Liver (tissue), 9 donors: ENCODE results near the gene MARVELD3. TPM values are rescaled to one million over a fixed set of nuclear protein-coding genes. Genes with fewer than 3 reads are reported as not detected.

Source experiments
- DNase-seq: peaks from one replicate; pipeline ENCODE4 v3.0.0-alpha.2; 2017; ENCODE audit warnings: low spot score
- H3K27ac ChIP-seq, 2 donors: one replicate each; pipeline ENCODE4 v1.7.0; 2013; ENCODE audit warnings: inconsistent platforms in 2 of 2, low read length in 2 of 2, control low read depth in 1 of 2, low read depth in 1 of 2, mild to moderate bottlenecking in 1 of 2
- H3K27me3 ChIP-seq, 4 donors: one replicate each; pipeline versions ENCODE4 v1.6.1 to v1.7.0; 2013; ENCODE audit warnings: low read length in 3 of 4, inconsistent platforms in 1 of 4, mild to moderate bottlenecking in 1 of 4, moderate library complexity in 1 of 4; ENCODE audit not compliant: control insufficient read depth in 4 of 4, insufficient read depth in 4 of 4
- H3K36me3 ChIP-seq, 4 donors: one replicate each; pipeline versions ENCODE4 v1.6.1 to v1.7.0; 2013; ENCODE audit warnings: low read length in 3 of 4, mild to moderate bottlenecking in 3 of 4, low read depth in 1 of 4, moderate library complexity in 1 of 4; ENCODE audit not compliant: control insufficient read depth in 4 of 4, insufficient read depth in 3 of 4
- H3K4me1 ChIP-seq, 4 donors: one replicate each; pipeline versions ENCODE4 v1.6.1 to v1.7.0; 2013; ENCODE audit warnings: low read length in 3 of 4, mild to moderate bottlenecking in 3 of 4, moderate library complexity in 1 of 4; ENCODE audit not compliant: control insufficient read depth in 4 of 4, insufficient read depth in 4 of 4
- H3K4me3 ChIP-seq, 3 donors: one replicate each; pipeline versions ENCODE4 v1.6.1 to v1.7.0; 2013; ENCODE audit warnings: low read length in 3 of 3, control low read depth in 1 of 3, low read depth in 1 of 3, mild to moderate bottlenecking in 1 of 3
- H3K9ac ChIP-seq, 2 donors: one replicate each; pipeline ENCODE4 v1.7.0; 2013; ENCODE audit warnings: low read length in 2 of 2, mild to moderate bottlenecking in 2 of 2, moderate library complexity in 2 of 2, control low read depth in 1 of 2, low read depth in 1 of 2
- H3K9me3 ChIP-seq, 4 donors: one replicate each; pipeline versions ENCODE4 v1.6.1 to v1.7.0; 2013; ENCODE audit warnings: low read length in 3 of 4; ENCODE audit not compliant: control insufficient read depth in 4 of 4
- FOXA2 ChIP-seq: IDR thresholded peaks from 2 replicates; pipeline ENCODE4 v1.6.1; 2016; ENCODE audit warnings: antibody characterized with exemption
- GABPA ChIP-seq, 2 donors: IDR thresholded peaks in 1 of 2; conservative IDR thresholded peaks in 1 of 2; 2 replicates each; pipeline ENCODE4 v1.6.1; 2016; ENCODE audit warnings: antibody characterized with exemption in 2 of 2, mild to moderate bottlenecking in 1 of 2, moderate library complexity in 1 of 2
- HNF4A ChIP-seq, 2 donors: conservative IDR thresholded peaks; 2 replicates each; pipeline ENCODE4 v1.6.1; 2016; ENCODE audit warnings: antibody characterized with exemption in 2 of 2, mild to moderate bottlenecking in 2 of 2
- HNF4G ChIP-seq: IDR thresholded peaks from 2 replicates; pipeline ENCODE4 v1.6.1; 2016; ENCODE audit warnings: antibody characterized with exemption
- JUND ChIP-seq, 2 donors: IDR thresholded peaks; 2 replicates each; pipeline ENCODE4 v1.6.1; 2016; ENCODE audit warnings: antibody characterized with exemption in 2 of 2
- REST ChIP-seq: IDR thresholded peaks from 2 replicates; pipeline ENCODE4 v1.6.1; 2016; ENCODE audit warnings: antibody characterized with exemption, mild to moderate bottlenecking
- RXRA ChIP-seq, 2 donors: IDR thresholded peaks; 2 replicates each; pipeline ENCODE4 v1.6.1; 2017 to 2018; ENCODE audit warnings: antibody characterized with exemption in 2 of 2, mild to moderate bottlenecking in 1 of 2
- SP1 ChIP-seq: IDR thresholded peaks from 2 replicates; pipeline ENCODE4 v1.6.1; 2018; ENCODE audit warnings: antibody characterized with exemption, mild to moderate bottlenecking
- YY1 ChIP-seq: IDR thresholded peaks from 2 replicates; pipeline ENCODE4 v1.6.1; 2016; ENCODE audit warnings: antibody characterized with exemption, mild to moderate bottlenecking
- WGBS: extraction: QIAGEN DNeasy Blood & Tissue Kit; methylation state at CpG from one replicate; pipeline ENCODE4 v1.1.7; 2013; 5-methylcytosine and 5-hydroxymethylcytosine counted together
- polyA plus RNA-seq, 2 donors: library from polyadenylated mRNA; stranded (reverse) in 1 of 2; unstranded in 1 of 2; fragments of 200-250 nt in 1 of 2; fragments of >200 nt in 1 of 2; fragmentation: Nextera tagmentation in 1 of 2; extraction: Ambion mirVana in 1 of 2; gene quantifications; one replicate each; pipeline versions ENCODE4 v1.2.1 to v1.2.3, GENCODE V29; 2013 to 2015
- total RNA-seq, 2 donors: library from RNA; depleted of rRNA; stranded (reverse); fragments of >200 nt; gene quantifications; one replicate each; pipeline ENCODE4 v1.2.3, GENCODE V29; 2014
- TF ChIP-seq, protein P1 (sequence below): IDR thresholded peaks from 2 replicates; pipeline ENCODE4 v1.6.1; 2016; ENCODE audit warnings: antibody characterized with exemption
- TF ChIP-seq, protein P2 (sequence below): IDR thresholded peaks from 2 replicates; pipeline ENCODE4 v1.6.1; 2016; ENCODE audit warnings: antibody characterized with exemption
- donor health status: healthy.
- donor health status: healthy.
- donor health status: healthy.
- donor health status: healthy.
- donor health status: healthy.

Gene MARVELD3
- total and polyA plus RNA-seq, 4 donors: 1.8 to 4.9 (median 4.1) TPM

- H3K27ac ChIP-seq: peak overlapping the region; percentile 67 to 83
- no peaks in the 10 kb centered on the region for H3K9me3 ChIP-seq
- DNase-seq: no peak
- peaks cover 0 to 3% (median 0%) of the 10 kb centered on the region in 4 donors for H3K36me3 ChIP-seq
- H3K9ac ChIP-seq: peak overlapping the region in 1 of 2 donors; percentile 56
- H3K27me3 ChIP-seq: no peaks in the 10 kb centered on the region
- TF ChIP-seq, protein P1, sequence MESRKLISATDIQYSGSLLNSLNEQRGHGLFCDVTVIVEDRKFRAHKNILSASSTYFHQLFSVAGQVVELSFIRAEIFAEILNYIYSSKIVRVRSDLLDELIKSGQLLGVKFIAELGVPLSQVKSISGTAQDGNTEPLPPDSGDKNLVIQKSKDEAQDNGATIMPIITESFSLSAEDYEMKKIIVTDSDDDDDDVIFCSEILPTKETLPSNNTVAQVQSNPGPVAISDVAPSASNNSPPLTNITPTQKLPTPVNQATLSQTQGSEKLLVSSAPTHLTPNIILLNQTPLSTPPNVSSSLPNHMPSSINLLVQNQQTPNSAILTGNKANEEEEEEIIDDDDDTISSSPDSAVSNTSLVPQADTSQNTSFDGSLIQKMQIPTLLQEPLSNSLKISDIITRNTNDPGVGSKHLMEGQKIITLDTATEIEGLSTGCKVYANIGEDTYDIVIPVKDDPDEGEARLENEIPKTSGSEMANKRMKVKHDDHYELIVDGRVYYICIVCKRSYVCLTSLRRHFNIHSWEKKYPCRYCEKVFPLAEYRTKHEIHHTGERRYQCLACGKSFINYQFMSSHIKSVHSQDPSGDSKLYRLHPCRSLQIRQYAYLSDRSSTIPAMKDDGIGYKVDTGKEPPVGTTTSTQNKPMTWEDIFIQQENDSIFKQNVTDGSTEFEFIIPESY: no peak
- TF ChIP-seq HNF4A (conservative IDR thresholded peaks at IDR 0.05): peak in 1 of 2 donors; percentile 57
- 84% methylated on average over 1 of the region's 1 CpG for WGBS
- H3K4me1 ChIP-seq: peaks cover 0 to 22% (median 11%) of the 10 kb centered on the region in 4 donors
- no peak overlapping the region for H3K4me3 ChIP-seq
Observed at GRCh38 chr16:71666264-71666663, 40.3 kb downstream of the MARVELD3 start.

DNA sequence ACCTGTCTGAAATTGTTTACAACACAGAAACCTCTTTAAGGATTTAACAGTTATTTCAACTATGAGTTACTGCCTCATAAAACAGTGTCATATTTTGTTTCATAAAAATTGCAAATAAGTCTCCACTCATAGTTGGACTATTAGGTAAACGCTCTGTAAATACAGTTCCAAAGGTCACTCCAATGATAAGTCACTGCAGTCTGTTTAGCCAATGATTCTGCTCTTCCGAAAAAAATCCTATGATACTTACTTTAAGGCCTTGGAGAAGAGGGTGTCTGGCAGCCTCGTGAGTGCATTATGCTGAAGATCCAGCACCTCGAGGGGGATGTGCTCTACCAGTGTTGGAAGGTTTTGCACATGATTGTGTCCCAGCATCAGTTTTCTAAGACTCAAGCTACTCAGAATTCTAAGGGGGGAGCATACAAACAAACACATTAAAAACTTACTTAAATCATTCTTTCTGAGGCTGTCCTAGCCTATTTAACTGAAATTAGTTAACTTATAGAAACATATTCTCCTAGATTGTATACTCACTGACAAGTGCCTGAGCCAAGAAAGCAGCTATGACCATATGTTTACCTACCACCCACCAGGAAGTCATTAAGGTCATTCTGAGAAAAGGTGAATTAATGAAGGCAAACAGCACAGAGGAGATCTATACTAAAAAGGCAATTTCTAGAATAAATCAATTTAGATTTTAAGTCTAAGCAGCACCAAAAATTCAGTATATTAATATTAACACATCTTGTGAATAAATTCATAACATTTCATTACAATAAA lies 41.1 kb downstream of the MARVELD3 start:
- Histone ChIP-seq H3K9me3 (no peaks in the 10 kb centered on the region), H3K36me3 (peaks cover 0 to 3% (median 0%) of the 10 kb centered on the region in 4 donors), H3K27me3 (no peaks in the 10 kb centered on the region), H3K9ac (peak overlapping the region in 1 of 2 donors; percentile 45), H3K4me3 (no peak overlapping the region), H3K27ac (peak overlapping the region; percentile 67 to 83), H3K4me1 (peaks cover 0 to 22% (median 11%) of the 10 kb centered on the region in 4 donors)
- DNase-seq: no peak
- no peak for TF ChIP-seq GABPA (IDR thresholded peaks at IDR 0.05 in 1 of 2, conservative IDR thresholded peaks at IDR 0.05 in 1 of 2)
- TF ChIP-seq HNF4G: peak; percentile 84
- TF ChIP-seq YY1: no peak
- peak; percentile 32 to 45 for TF ChIP-seq RXRA (IDR thresholded peaks at IDR 0.05)
- peak; percentile 50 to 52 for TF ChIP-seq JUND (IDR thresholded peaks at IDR 0.05)
- TF ChIP-seq, protein P1: peak; percentile 17
- TF ChIP-seq FOXA2: peak; percentile 63
- TF ChIP-seq SP1: peak; percentile 93
- peak; percentile 91 to 93 for TF ChIP-seq HNF4A (conservative IDR thresholded peaks at IDR 0.05)
- WGBS: 26% methylated on average over 4 of the region's 4 CpGs

- DNase-seq: no peak
- Histone ChIP-seq H3K27ac (peak overlapping the region in 1 of 2 donors; percentile 48), H3K4me3 (no peak overlapping the region), H3K9ac (peak overlapping the region in 1 of 2 donors; percentile 26), H3K36me3 (peaks cover 0 to 3% (median 0%) of the 10 kb centered on the region in 4 donors), H3K4me1 (peaks cover 0 to 22% (median 11%) of the 10 kb centered on the region in 4 donors), H3K27me3 (no peaks in the 10 kb centered on the region), H3K9me3 (no peaks in the 10 kb centered on the region)
- TF ChIP-seq REST (no peak), RXRA (IDR thresholded peaks at IDR 0.05) (no peak), GABPA (IDR thresholded peaks at IDR 0.05 in 1 of 2, conservative IDR thresholded peaks at IDR 0.05 in 1 of 2) (no peak), FOXA2 (no peak), YY1 (no peak)
- TF ChIP-seq, protein P2, sequence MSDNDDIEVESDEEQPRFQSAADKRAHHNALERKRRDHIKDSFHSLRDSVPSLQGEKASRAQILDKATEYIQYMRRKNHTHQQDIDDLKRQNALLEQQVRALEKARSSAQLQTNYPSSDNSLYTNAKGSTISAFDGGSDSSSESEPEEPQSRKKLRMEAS: no peak
- TF ChIP-seq, protein P1: no peak
- WGBS: 80% methylated on average over 6 of the region's 6 CpGs
Observed at GRCh38 chr16:71669926-71670536, 44.0 kb downstream of the MARVELD3 start.
